PC-9 (cell line): Measurements from ENCODE around the gene LMAN1L. TPM values are rescaled to one million over a fixed set of nuclear protein-coding genes. Genes with fewer than 3 reads are reported as not detected.

Experiments used
- BruUV-seq: library from RNA; stranded (reverse); fragments of 400-500 nt; replicated peaks from 2 replicates; lab custom pipeline; 2021; lab: Mats Ljungman, UMichigan
- CTCF ChIA-PET: fragments of 300-600 bp; sonication (Branson Sonifier 250); formaldehyde crosslinking; loops from one replicate; lab custom pipeline; 2022; ENCODE audit warnings: antibody characterized with exemption; lab: Charles Lee
- POLR2A ChIA-PET: fragments of 300-600 bp; sonication (Branson Sonifier 250); formaldehyde crosslinking; loops from one replicate; lab custom pipeline; 2022; ENCODE audit warnings: antibody characterized with exemption; ENCODE audit not compliant: unreplicated experiment; lab: Charles Lee
- DNase-seq, 2 experiments: peaks; one replicate each; pipeline versions ENCODE4 v3.0.0 to v3.0.0-alpha.2; 2015 to 2022; ENCODE audit warnings: mixed read lengths in 1 of 2
- H2AFZ ChIP-seq: fragments of 200-600 bp; sonication (generic); 2 replicates; pipeline ENCODE4 v1.8.1; 2017; ENCODE audit warnings: antibody characterized with exemption
- H3F3A ChIP-seq: fragments of 200-600 bp; sonication (generic); 2 replicates; pipeline ENCODE4 v1.8.1; 2017; ENCODE audit warnings: antibody characterized with exemption, mild to moderate bottlenecking, low read depth; ENCODE audit not compliant: insufficient read depth
- H3K27ac ChIP-seq: fragments of 200-600 bp; sonication (generic); 2 replicates; pipeline ENCODE4 v1.6.1; 2016; ENCODE audit warnings: mixed run types
- H3K27me3 ChIP-seq: fragments of 200-600 bp; sonication (generic); 2 replicates; pipeline ENCODE4 v1.6.1; 2016; ENCODE audit warnings: low read depth, mixed run types; ENCODE audit not compliant: insufficient read depth
- H3K36me3 ChIP-seq: fragments of 200-600 bp; sonication (generic); 2 replicates; pipeline ENCODE4 v1.6.1; 2016; ENCODE audit warnings: low read depth, mixed run types
- H3K4me1 ChIP-seq: fragments of 200-600 bp; sonication (generic); replicated peaks from 2 replicates; pipeline ENCODE4 v1.6.1; 2016; ENCODE audit warnings: mixed run types; ENCODE audit not compliant: insufficient read depth
- H3K4me2 ChIP-seq: fragments of 200-600 bp; sonication (generic); 2 replicates; pipeline ENCODE4 v1.6.1; 2017; ENCODE audit warnings: mixed run types
- H3K4me3 ChIP-seq: fragments of 200-600 bp; sonication (generic); 2 replicates; pipeline ENCODE4 v1.6.1; 2016; ENCODE audit warnings: mixed run types
- H3K79me2 ChIP-seq: fragments of 200-600 bp; sonication (generic); 2 replicates; pipeline ENCODE4 v1.6.1; 2017; ENCODE audit warnings: low read depth, mixed run types
- H3K9me2 ChIP-seq: fragments of 200-600 bp; sonication (generic); 2 replicates; pipeline ENCODE4 v1.8.1; 2017; ENCODE audit warnings: mild to moderate bottlenecking; ENCODE audit not compliant: insufficient read depth
- H3K9me3 ChIP-seq: fragments of 200-600 bp; sonication (generic); 2 replicates; pipeline ENCODE4 v1.8.1; 2016; ENCODE audit warnings: low read depth; ENCODE audit not compliant: insufficient read depth
- H4K20me1 ChIP-seq: fragments of 200-600 bp; sonication (generic); 2 replicates; pipeline ENCODE4 v1.8.1; 2017; ENCODE audit not compliant: insufficient read depth
- CTCF ChIP-seq: fragments of 200-600 bp; sonication (generic); conservative IDR thresholded peaks from 2 replicates; pipeline ENCODE4 v1.6.1; 2017; ENCODE audit warnings: mixed run types, antibody characterized with exemption, mild to moderate bottlenecking, moderate library complexity
- EZH2 ChIP-seq: fragments of 200-600 bp; sonication (generic); IDR thresholded peaks from 2 replicates; pipeline ENCODE4 v1.8.0; 2017; ENCODE audit warnings: antibody characterized with exemption, low read depth
- intact Hi-C: fragments of 100-400 bp; cut with micrococcal nuclease; formaldehyde crosslinking; loops from one replicate; pipeline ENCODE4 v1.10.0; 2022; ENCODE audit not compliant: unreplicated experiment
- total RNA-seq: library from RNA; stranded (reverse); gene quantifications from 2 replicates; pipeline ENCODE4 v1.2.3, GENCODE V29; 2021

LMAN1L gene
- total RNA-seq, 1 experiment from 2014 or later: not detected

GRCh38 chr15:74838137-74838516 lies 25.5 kb downstream of the LMAN1L start:
- H3K9me3 ChIP-seq: no peaks in the 10 kb centered on the region
- no peak overlapping the region for H3K4me3 ChIP-seq
- H3F3A ChIP-seq: no peaks in the 10 kb centered on the region
- DNase-seq: no peak
- H3K27me3 ChIP-seq: no peaks in the 10 kb centered on the region
- H2AFZ ChIP-seq: no peak overlapping the region
- no TSS peak for BruUV-seq
- H3K4me1 ChIP-seq: peaks cover 6% of the 10 kb centered on the region
- no peak overlapping the region for H3K27ac ChIP-seq
- TF ChIP-seq CTCF (no peak), EZH2 (no peak)
- POLR2A ChIA-PET: no interaction called here
- CTCF ChIA-PET: no interaction called here
- H3K79me2 ChIP-seq: no peaks in the 10 kb centered on the region
- intact Hi-C loops: no loop called here
- H3K9me2 ChIP-seq: no peaks in the 10 kb centered on the region
- H3K4me2 ChIP-seq: no peak overlapping the region
- no peaks in the 10 kb centered on the region for H3K36me3 ChIP-seq
- H4K20me1 ChIP-seq: no peaks in the 10 kb centered on the region; the same call in 1 of the 2 replicates

- TF ChIP-seq EZH2 (no peak), CTCF (no peak)
- no peak overlapping the region for H3K27ac ChIP-seq
- peaks cover under 1% of the 10 kb centered on the region; the same call in 1 of the 2 replicates for H3F3A ChIP-seq
- intact Hi-C loops: no loop called here
- no peak overlapping the region for H2AFZ ChIP-seq
- no peaks in the 10 kb centered on the region for H3K27me3 ChIP-seq
- ChIA-PET POLR2A (no interaction called here), CTCF (no interaction called here)
- no TSS peak for BruUV-seq
- no peak overlapping the region for H3K4me2 ChIP-seq
- no peak overlapping the region for H3K4me3 ChIP-seq
- H3K9me2 ChIP-seq: no peaks in the 10 kb centered on the region
- no peak for DNase-seq
- no peaks in the 10 kb centered on the region; the same call in 1 of the 2 replicates for H4K20me1 ChIP-seq
- H3K9me3 ChIP-seq: no peaks in the 10 kb centered on the region
- H3K4me1 ChIP-seq: peaks cover 11% of the 10 kb centered on the region
- no peaks in the 10 kb centered on the region for H3K79me2 ChIP-seq
- no peaks in the 10 kb centered on the region for H3K36me3 ChIP-seq
Observed at GRCh38 chr15:74838746-74839525, 26.3 kb downstream of the LMAN1L start.

- Histone ChIP-seq H3F3A (peaks cover 3% of the 10 kb centered on the region; the same call in 1 of the 2 replicates), H3K4me3 (no peak overlapping the region), H2AFZ (no peak overlapping the region), H3K27me3 (no peaks in the 10 kb centered on the region), H3K9me2 (no peaks in the 10 kb centered on the region), H3K9me3 (no peaks in the 10 kb centered on the region), H3K36me3 (no peaks in the 10 kb centered on the region), H3K79me2 (no peaks in the 10 kb centered on the region), H3K4me2 (no peak overlapping the region), H4K20me1 (no peaks in the 10 kb centered on the region; the same call in 1 of the 2 replicates), H3K4me1 (peaks cover 11% of the 10 kb centered on the region), H3K27ac (no peak overlapping the region)
- CTCF ChIA-PET: no interaction called here
- intact Hi-C loops: no loop called here
- TF ChIP-seq EZH2 (no peak), CTCF (no peak)
- POLR2A ChIA-PET: no interaction called here
- no TSS peak for BruUV-seq
- DNase-seq: no peak
Observed at GRCh38 chr15:74839526-74840395, 27.1 kb downstream of the LMAN1L start.
